Upper lobe of left lung (tissue), 6 donors: ENCODE measurements around the gene F2R. TPM values are rescaled to one million over a fixed set of nuclear protein-coding genes. Genes with fewer than 3 reads are reported as not detected.
"Not testable (repeated sequence)": the region's sequence is repeated elsewhere in the genome, so short reads cannot be mapped to it uniquely, and the experiment has no call there.

Experiments
- ATAC-seq, 2 donors: fragments of 200-7000 bp; cut with Tn5 transposase; one replicate each; pipeline ENCODE4 v1.9.1; 2022; ENCODE audit warnings: mild to moderate bottlenecking in 2 of 2, moderate library complexity in 2 of 2; ENCODE audit not compliant: low FRiP score in 2 of 2
- DNase-seq, 2 donors: peaks; one replicate each; pipeline ENCODE4 v3.0.0-alpha.2; 2019 to 2020
- H3K27ac ChIP-seq, 4 donors: fragments of 200-600 bp; sonication (generic); one replicate each; pipeline ENCODE4 v1.5.1; 2016 to 2019
- H3K27me3 ChIP-seq, 4 donors: fragments of 200-600 bp; sonication (generic); one replicate each; pipeline ENCODE4 v1.5.1; 2017 to 2019
- H3K36me3 ChIP-seq, 4 donors: fragments of 200-600 bp; sonication (generic); one replicate each; pipeline ENCODE4 v1.5.1; 2016 to 2019
- H3K4me1 ChIP-seq, 4 donors: fragments of 200-600 bp; sonication (generic); one replicate each; pipeline ENCODE4 v1.5.1; 2018 to 2019
- H3K4me3 ChIP-seq, 4 donors: fragments of 200-600 bp; sonication (generic); one replicate each; pipeline ENCODE4 v1.5.1; 2017 to 2019; ENCODE audit warnings: mild to moderate bottlenecking in 2 of 4, moderate library complexity in 1 of 4
- H3K9me3 ChIP-seq, 4 donors: fragments of 200-600 bp; sonication (generic); one replicate each; pipeline ENCODE4 v1.5.1; 2018 to 2019
- EP300 ChIP-seq, 4 donors: sonication (generic); formaldehyde crosslinking; IDR thresholded peaks; one replicate each; pipeline ENCODE4 v1.5.1; 2017; ENCODE audit warnings: antibody characterized with exemption in 4 of 4, control low read depth in 2 of 4
- POLR2A ChIP-seq, 4 donors: fragments of 450-650 bp; IDR thresholded peaks; one replicate each; pipeline ENCODE4 v1.5.1; 2016 to 2017; ENCODE audit warnings: antibody characterized with exemption in 4 of 4, mild to moderate bottlenecking in 2 of 4
- POLR2AphosphoS5 ChIP-seq, 2 donors: sonication (generic); formaldehyde crosslinking; IDR thresholded peaks; one replicate each; pipeline ENCODE4 v1.5.1; 2017; ENCODE audit warnings: antibody characterized with exemption in 2 of 2
- WGBS, 2 donors: methylation state at CpG; one replicate each; pipeline ENCODE4 v1.1.5; 2017 to 2018; 5-methylcytosine and 5-hydroxymethylcytosine counted together
- total RNA-seq, 6 donors: library from RNA; depleted of rRNA in 4 of 6; stranded (reverse); fragments of >200 nt in 4 of 6; gene quantifications; one replicate each; pipeline versions ENCODE4 v1.1.0 to v1.2.1, GENCODE V29; 2016 to 2021
- TF ChIP-seq, protein P1 (sequence below), 6 experiments: fragments of 450-650 bp in 4 of 6; fragments of 200-600 bp in 2 of 6; sonication (generic) in 2 of 6; IDR thresholded peaks; one replicate each; pipeline ENCODE4 v1.5.1; 2016 to 2019; ENCODE audit warnings: antibody characterized with exemption in 6 of 6
- donor health status: DM: no; HTN: no; CAD: no; lungs with moderate emphysema.
- donor health status: DM: no; HTN: yes; CAD: no; lungs with severe emphysema.

The F2R gene
- total RNA-seq, 6 donors from 2014 or later, result 11.5 to 34.2 (median 20.1) TPM

DNA sequence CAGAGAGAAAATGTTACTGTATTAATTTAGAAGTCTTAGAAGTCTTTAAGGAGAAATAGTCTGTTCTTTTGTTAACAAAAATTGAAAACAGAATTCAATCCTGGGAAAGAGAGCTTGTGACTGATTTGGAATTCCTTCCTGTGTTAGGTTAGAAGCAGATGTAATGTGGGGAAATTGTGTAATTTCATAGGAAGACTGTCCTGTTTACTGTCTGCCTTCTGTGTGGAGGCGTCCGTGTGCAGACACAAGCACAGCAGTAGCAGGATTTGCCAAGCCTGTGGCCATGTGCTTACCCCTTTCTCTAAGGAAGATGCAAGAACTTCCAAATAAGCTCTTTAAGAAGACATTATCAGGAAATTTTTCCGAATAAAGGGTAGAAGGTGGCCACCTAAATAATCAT lies 36.7 kb upstream of the F2R start:
- peak in 1 of 2 donors; percentile 61 for ATAC-seq
- H3K27ac ChIP-seq, result no peak overlapping the region
- H3K27me3 ChIP-seq, result no peaks in the 10 kb centered on the region
- H3K4me1 ChIP-seq, result no peaks in the 10 kb centered on the region
- 71 to 72% methylated on average over 3 of the region's 3 CpGs for WGBS, 2 donors
- H3K36me3 ChIP-seq, result no peaks in the 10 kb centered on the region
- TF ChIP-seq, protein P1, sequence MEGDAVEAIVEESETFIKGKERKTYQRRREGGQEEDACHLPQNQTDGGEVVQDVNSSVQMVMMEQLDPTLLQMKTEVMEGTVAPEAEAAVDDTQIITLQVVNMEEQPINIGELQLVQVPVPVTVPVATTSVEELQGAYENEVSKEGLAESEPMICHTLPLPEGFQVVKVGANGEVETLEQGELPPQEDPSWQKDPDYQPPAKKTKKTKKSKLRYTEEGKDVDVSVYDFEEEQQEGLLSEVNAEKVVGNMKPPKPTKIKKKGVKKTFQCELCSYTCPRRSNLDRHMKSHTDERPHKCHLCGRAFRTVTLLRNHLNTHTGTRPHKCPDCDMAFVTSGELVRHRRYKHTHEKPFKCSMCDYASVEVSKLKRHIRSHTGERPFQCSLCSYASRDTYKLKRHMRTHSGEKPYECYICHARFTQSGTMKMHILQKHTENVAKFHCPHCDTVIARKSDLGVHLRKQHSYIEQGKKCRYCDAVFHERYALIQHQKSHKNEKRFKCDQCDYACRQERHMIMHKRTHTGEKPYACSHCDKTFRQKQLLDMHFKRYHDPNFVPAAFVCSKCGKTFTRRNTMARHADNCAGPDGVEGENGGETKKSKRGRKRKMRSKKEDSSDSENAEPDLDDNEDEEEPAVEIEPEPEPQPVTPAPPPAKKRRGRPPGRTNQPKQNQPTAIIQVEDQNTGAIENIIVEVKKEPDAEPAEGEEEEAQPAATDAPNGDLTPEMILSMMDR (IDR thresholded peaks at IDR 0.05), result no peak
- no peak for TF ChIP-seq EP300 (IDR thresholded peaks at IDR 0.05)
- no peak for TF ChIP-seq POLR2AphosphoS5 (IDR thresholded peaks at IDR 0.05)
- TF ChIP-seq POLR2A (IDR thresholded peaks at IDR 0.05), result no peak
- H3K4me3 ChIP-seq, result no peak overlapping the region
- H3K9me3 ChIP-seq, result no peaks in the 10 kb centered on the region
- DNase-seq, result no peak

DNA sequence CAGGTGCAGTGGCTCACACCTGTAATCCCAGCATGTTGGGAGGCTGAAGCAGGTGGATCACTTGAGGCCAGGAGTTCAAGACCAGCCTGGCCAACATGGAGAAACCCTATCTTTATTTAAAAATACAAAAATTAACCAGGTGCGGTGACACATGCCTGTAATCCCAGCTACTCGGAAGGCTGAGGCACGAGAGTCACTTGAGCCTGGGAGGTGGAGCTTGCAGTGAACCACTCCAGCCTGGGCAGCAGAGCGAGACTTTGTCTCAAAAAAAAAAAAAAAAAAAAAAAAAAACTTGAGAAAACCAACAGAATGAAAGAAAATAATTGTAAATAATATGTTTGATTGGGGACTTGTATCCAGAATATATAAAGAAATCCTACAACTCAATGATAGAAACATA lies 35.1 kb upstream of the F2R start:
- ATAC-seq, H3K4me1 ChIP-seq, H3K27me3 ChIP-seq, H3K36me3 ChIP-seq, H3K4me3 ChIP-seq, H3K27ac ChIP-seq, DNase-seq, H3K9me3 ChIP-seq: not testable (repeated sequence)
- WGBS, 2 donors, result 67 to 83% methylated on average over 4 of the region's 4 CpGs

DNA sequence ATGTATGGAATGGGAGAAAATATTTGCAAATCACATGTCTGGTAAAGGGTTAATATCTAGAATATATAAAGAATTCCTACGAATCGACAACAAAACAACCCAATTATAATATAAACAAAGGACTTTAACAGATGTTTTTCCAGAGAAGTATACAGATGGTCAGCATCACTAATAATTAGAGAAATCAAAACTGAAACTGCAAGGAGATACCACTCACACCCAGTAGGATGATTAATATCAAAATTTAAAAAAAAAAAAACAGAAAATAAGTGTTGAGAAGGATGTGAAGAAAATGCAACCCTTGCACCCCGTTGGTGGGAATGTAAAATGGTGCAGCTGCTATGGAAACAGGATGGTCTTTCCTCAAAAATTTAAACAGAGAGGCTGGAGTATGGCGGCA lies 34.6 kb upstream of the F2R start:
- H3K4me3 ChIP-seq, result no peak overlapping the region
- H3K4me1 ChIP-seq, result no peaks in the 10 kb centered on the region
- no peak for ATAC-seq
- no peaks in the 10 kb centered on the region for H3K9me3 ChIP-seq
- DNase-seq, result no peak
- TF ChIP-seq POLR2AphosphoS5 (IDR thresholded peaks at IDR 0.05), result no peak
- TF ChIP-seq POLR2A (IDR thresholded peaks at IDR 0.05), result no peak
- TF ChIP-seq EP300 (IDR thresholded peaks at IDR 0.05), result no peak
- TF ChIP-seq, protein P1 (IDR thresholded peaks at IDR 0.05), result no peak
- H3K27me3 ChIP-seq, result no peaks in the 10 kb centered on the region
- WGBS, 2 donors, result 66 to 80% methylated on average over 4 of the region's 4 CpGs
- H3K36me3 ChIP-seq, result no peaks in the 10 kb centered on the region
- H3K27ac ChIP-seq, result no peak overlapping the region

DNA sequence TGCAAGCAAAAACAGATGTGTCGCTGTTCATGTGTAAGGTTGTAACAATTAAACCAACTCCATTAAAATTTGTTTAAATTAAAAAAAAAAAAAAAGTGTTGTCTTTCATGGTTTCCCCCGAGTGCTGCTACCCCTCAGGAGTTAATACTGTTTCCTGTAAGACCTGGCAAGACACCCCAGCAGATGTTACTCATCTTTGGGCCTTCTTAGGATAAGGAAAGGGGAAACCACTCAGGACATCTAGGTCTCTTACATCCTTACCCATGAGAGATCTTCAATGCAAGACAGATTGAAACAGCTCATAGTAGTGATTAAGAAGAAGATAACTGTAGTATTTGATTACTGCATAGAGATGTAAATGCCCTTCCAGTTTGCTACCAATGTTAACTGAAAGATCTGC lies 33.5 kb upstream of the F2R start:
- no peaks in the 10 kb centered on the region for H3K9me3 ChIP-seq
- no peaks in the 10 kb centered on the region for H3K36me3 ChIP-seq
- H3K27me3 ChIP-seq, result no peaks in the 10 kb centered on the region
- H3K4me1 ChIP-seq, result no peaks in the 10 kb centered on the region
- no peak for DNase-seq
- TF ChIP-seq, protein P1 (IDR thresholded peaks at IDR 0.05), result no peak
- TF ChIP-seq POLR2A (IDR thresholded peaks at IDR 0.05), result no peak
- no peak for TF ChIP-seq POLR2AphosphoS5 (IDR thresholded peaks at IDR 0.05)
- no peak for TF ChIP-seq EP300 (IDR thresholded peaks at IDR 0.05)
- WGBS, 2 donors, result 72 to 73% methylated on average over 2 of the region's 2 CpGs
- no peak overlapping the region for H3K4me3 ChIP-seq
- no peak for ATAC-seq
- H3K27ac ChIP-seq, result no peak overlapping the region

DNA sequence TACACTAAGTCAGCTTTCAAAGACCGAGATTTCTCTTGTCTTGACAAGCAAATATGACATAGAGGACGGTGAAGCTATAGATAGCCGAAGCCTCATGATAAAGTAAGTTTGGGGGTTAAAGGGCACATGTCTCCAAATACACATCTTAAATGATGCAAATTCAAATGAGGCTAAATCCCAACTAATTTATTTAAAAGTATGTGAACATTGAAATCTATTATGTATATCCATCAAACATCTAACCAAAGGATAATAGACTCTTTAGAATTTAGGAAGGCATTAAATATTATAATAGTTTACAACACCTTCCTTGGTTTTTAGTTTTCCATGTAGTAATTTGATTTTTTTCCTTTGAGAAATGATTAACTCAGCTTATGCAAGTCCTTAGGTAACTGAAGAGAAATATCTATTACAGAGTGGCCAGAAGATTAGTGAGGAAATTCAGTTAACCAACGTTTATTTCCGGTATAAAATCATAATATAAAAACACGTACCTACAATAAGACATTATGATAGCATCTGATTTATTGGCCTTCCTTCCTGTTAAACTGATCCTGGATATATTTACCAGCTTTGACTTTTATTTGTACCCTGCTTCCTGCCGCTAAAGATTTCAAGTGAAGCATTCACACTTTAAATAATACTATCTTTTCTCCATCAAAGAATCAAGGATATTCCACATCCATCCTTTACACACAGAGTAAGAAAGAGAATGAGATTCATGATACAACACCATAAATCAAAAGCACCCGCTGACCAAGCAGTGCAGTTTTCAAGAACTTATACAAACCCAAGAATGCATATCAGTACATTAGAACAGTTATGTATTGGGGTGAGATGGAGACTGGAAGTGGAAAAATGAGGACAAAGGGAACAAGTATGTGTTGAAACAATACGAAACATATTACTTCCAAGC lies 31.9 kb upstream of the F2R start:
- Histone ChIP-seq H3K4me1 (no peaks in the 10 kb centered on the region), H3K9me3 (no peaks in the 10 kb centered on the region), H3K27ac (no peak overlapping the region), H3K4me3 (no peak overlapping the region), H3K36me3 (no peaks in the 10 kb centered on the region), H3K27me3 (no peaks in the 10 kb centered on the region)
- DNase-seq (no peak), ATAC-seq (no peak)
- TF ChIP-seq POLR2AphosphoS5 (IDR thresholded peaks at IDR 0.05), result no peak
- TF ChIP-seq, protein P1 (IDR thresholded peaks at IDR 0.05), result no peak
- no peak for TF ChIP-seq EP300 (IDR thresholded peaks at IDR 0.05)
- no peak for TF ChIP-seq POLR2A (IDR thresholded peaks at IDR 0.05)
- 59% methylated on average over 9 of the region's 9 CpGs for WGBS, 2 donors
